Right lobe of liver (tissue), 6 donors: ENCODE results near the gene GYG1. TPM values are rescaled to one million over a fixed set of nuclear protein-coding genes. Genes with fewer than 3 reads are reported as not detected.
A peak's percentile ranks its signal among the peaks of the same experiment; 100 is the strongest.

Source experiments
- ATAC-seq, 4 donors: fragments of 200-7000 bp; cut with Tn5 transposase; one replicate each; pipeline ENCODE4 v1.9.1; 2020; ENCODE audit warnings: mild to moderate bottlenecking in 4 of 4, moderate library complexity in 4 of 4
- DNase-seq, 3 donors: peaks; one replicate each; pipeline ENCODE4 v3.0.0-alpha.2; 2020
- H3K27ac ChIP-seq, 3 donors: fragments of 200-600 bp; one replicate each; pipeline ENCODE4 v1.8.0; 2022
- H3K27me3 ChIP-seq, 2 donors: fragments of 200-600 bp; one replicate each; pipeline ENCODE4 v1.8.0; 2022
- H3K36me3 ChIP-seq, 4 donors: fragments of 200-600 bp; sonication (generic) in 1 of 4; one replicate each; pipeline versions ENCODE4 v1.5.1 to v1.8.0; 2017 to 2022; ENCODE audit warnings: control low read depth in 1 of 4
- H3K4me1 ChIP-seq, 4 donors: fragments of 200-600 bp; sonication (generic) in 1 of 4; one replicate each; pipeline versions ENCODE4 v1.5.1 to v1.8.0; 2017 to 2022; ENCODE audit warnings: control low read depth in 1 of 4
- H3K4me3 ChIP-seq, 3 donors: fragments of 200-600 bp; one replicate each; pipeline ENCODE4 v1.8.0; 2022
- H3K9me3 ChIP-seq, 4 donors: fragments of 200-600 bp; sonication (generic) in 1 of 4; one replicate each; pipeline versions ENCODE4 v1.5.1 to v1.8.0; 2017 to 2022; ENCODE audit warnings: control low read depth in 1 of 4
- CTCF ChIP-seq, 4 donors: fragments of 200-600 bp in 3 of 4; fragments of 450-650 bp in 1 of 4; IDR thresholded peaks; one replicate each; pipeline versions ENCODE4 v1.5.1 to v1.8.0; 2016 to 2022; ENCODE audit warnings: antibody characterized with exemption in 4 of 4, mild to moderate bottlenecking in 2 of 4
- POLR2A ChIP-seq: fragments of 450-650 bp; IDR thresholded peaks from one replicate; pipeline ENCODE4 v1.6.1; 2017; ENCODE audit warnings: antibody characterized with exemption, mild to moderate bottlenecking
- WGBS: methylation state at CpG from one replicate; pipeline ENCODE4 v1.1.6; 2018; ENCODE audit warnings: low coverage, low lambda C conversion rate; ENCODE audit not compliant: insufficient coverage; ENCODE audit errors: missing lambda C conversion rate; 5-methylcytosine and 5-hydroxymethylcytosine counted together
- intact Hi-C, 2 donors: fragments of 100-400 bp; cut with DNase I; formaldehyde crosslinking; loops; one replicate each; pipeline versions ENCODE4 v1.11.2 to v1.14.1; 2022
- total RNA-seq, 6 experiments: library from RNA; depleted of rRNA in 2 of 6; stranded (reverse); fragments of >200 nt in 2 of 6; fragmentation: NEBNext Ultra II Directional in 3 of 6; extraction: Animal tissue kit (Norgen Biotek cat#: 25700) in 3 of 6; gene quantifications; one replicate each; pipeline versions ENCODE4 v1.1.0 to v1.2.4, GENCODE V29; 2016 to 2023
- donor health status: DM: no; HTN: yes; CAD: no.
- donor health status: DM: no; HTN: no; CAD: no.
- donor health status: DM: no; HTN: no; CAD: no.
- donor health status: DM: no; HTN: yes; CAD: no.
- donor health status: DM: no; HTN: yes; CAD: no.

GYG1 gene
- total RNA-seq, 6 experiments from 2014 or later: 6.6 to 16.3 (median 10.3) TPM

GRCh38 chr3:149000206-149000745 is 8.9 kb downstream of the GYG1 start:
- H3K36me3 ChIP-seq: peaks cover 0 to 32% (median 5%) of the 10 kb centered on the region in 4 donors
- no peak for TF ChIP-seq POLR2A
- no peak for TF ChIP-seq CTCF (IDR thresholded peaks at IDR 0.05)
- no peak overlapping the region for H3K27ac ChIP-seq
- DNase-seq (no peak), ATAC-seq (peak in 1 of 4 donors; percentile 20)
- WGBS: 65% methylated on average over 3 of the region's 3 CpGs
- H3K9me3 ChIP-seq: no peaks in the 10 kb centered on the region
- H3K4me1 ChIP-seq: peaks cover 0 to 3% (median 0%) of the 10 kb centered on the region in 4 donors
- intact Hi-C loops: no loop called here
- no peaks in the 10 kb centered on the region for H3K27me3 ChIP-seq
- H3K4me3 ChIP-seq: no peak overlapping the region

DNA sequence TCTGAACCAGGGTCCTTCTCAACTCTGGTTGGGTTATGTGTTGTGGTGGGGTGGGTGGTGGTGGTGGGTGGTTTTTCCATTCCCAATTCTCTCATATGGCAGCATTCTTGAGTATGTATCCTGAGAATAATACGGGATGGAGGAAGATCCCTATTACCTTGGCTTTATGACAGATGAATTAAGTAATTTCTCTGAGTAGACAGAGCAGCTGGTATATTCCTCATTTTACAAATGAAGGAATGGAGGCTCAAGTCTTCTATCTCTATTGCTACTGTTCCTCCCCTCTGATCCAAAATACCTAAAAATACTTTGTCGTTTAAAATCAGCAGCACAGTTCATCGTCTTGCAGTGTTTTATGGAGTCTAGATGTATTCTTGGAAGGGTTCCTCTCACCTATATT is 10.4 kb downstream of the GYG1 start:
- Histone ChIP-seq H3K9me3 (no peaks in the 10 kb centered on the region), H3K27me3 (no peaks in the 10 kb centered on the region), H3K4me1 (peaks cover 0 to 3% (median 0%) of the 10 kb centered on the region in 4 donors), H3K4me3 (no peak overlapping the region), H3K27ac (no peak overlapping the region), H3K36me3 (peaks cover 0 to 19% (median 0%) of the 10 kb centered on the region in 4 donors)
- DNase-seq: no peak
- 84% methylated on average over 3 of the region's 3 CpGs for WGBS
- TF ChIP-seq POLR2A (no peak), CTCF (IDR thresholded peaks at IDR 0.05) (no peak)
- intact Hi-C loops: no loop called here
- no peak for ATAC-seq

- H3K36me3 ChIP-seq: peaks cover 0 to 12% (median 0%) of the 10 kb centered on the region in 4 donors
- intact Hi-C loops: no loop called here
Measured at GRCh38 chr3:149003653-149004305, 12.4 kb downstream of the GYG1 start.

GRCh38 chr3:149004622-149005021 is 13.3 kb downstream of the GYG1 start:
- intact Hi-C loops: no loop called here
- DNase-seq (no peak), ATAC-seq (peak in 3 of 4 donors; percentile 46 to 81 (median 62))
- TF ChIP-seq CTCF (IDR thresholded peaks at IDR 0.05): no peak
- no peak for TF ChIP-seq POLR2A
- Histone ChIP-seq H3K36me3 (peaks cover 0 to 9% (median 0%) of the 10 kb centered on the region in 4 donors), H3K27me3 (no peaks in the 10 kb centered on the region), H3K4me1 (peaks cover 0 to 3% (median 0%) of the 10 kb centered on the region in 4 donors), H3K4me3 (no peak overlapping the region), H3K27ac (no peak overlapping the region), H3K9me3 (no peaks in the 10 kb centered on the region)
- 45% methylated on average over 4 of the region's 4 CpGs for WGBS

More at GRCh38 chr3:149003653-149004305, 12.4 kb downstream of the GYG1 start:
- peak in 1 of 4 donors; percentile 22 for ATAC-seq
- DNase-seq: no peak
- peaks cover 0 to 3% (median 0%) of the 10 kb centered on the region in 4 donors for H3K4me1 ChIP-seq
- no peaks in the 10 kb centered on the region for H3K27me3 ChIP-seq
- H3K4me3 ChIP-seq: no peak overlapping the region
- 79% methylated on average over 6 of the region's 6 CpGs for WGBS
- TF ChIP-seq CTCF (IDR thresholded peaks at IDR 0.05): no peak
- TF ChIP-seq POLR2A: no peak
- H3K9me3 ChIP-seq: no peaks in the 10 kb centered on the region
- no peak overlapping the region for H3K27ac ChIP-seq
